HG03095 (cell line): ENCODE data around the gene STK11.

ENCODE experiments used
- ATAC-seq: cut with Tn5 transposase; IDR thresholded peaks from one replicate; pipeline ENCODE4 v1.9.1; 2021; ENCODE audit warnings: moderate library complexity; ENCODE audit not compliant: unreplicated experiment

Gene STK11

DNA sequence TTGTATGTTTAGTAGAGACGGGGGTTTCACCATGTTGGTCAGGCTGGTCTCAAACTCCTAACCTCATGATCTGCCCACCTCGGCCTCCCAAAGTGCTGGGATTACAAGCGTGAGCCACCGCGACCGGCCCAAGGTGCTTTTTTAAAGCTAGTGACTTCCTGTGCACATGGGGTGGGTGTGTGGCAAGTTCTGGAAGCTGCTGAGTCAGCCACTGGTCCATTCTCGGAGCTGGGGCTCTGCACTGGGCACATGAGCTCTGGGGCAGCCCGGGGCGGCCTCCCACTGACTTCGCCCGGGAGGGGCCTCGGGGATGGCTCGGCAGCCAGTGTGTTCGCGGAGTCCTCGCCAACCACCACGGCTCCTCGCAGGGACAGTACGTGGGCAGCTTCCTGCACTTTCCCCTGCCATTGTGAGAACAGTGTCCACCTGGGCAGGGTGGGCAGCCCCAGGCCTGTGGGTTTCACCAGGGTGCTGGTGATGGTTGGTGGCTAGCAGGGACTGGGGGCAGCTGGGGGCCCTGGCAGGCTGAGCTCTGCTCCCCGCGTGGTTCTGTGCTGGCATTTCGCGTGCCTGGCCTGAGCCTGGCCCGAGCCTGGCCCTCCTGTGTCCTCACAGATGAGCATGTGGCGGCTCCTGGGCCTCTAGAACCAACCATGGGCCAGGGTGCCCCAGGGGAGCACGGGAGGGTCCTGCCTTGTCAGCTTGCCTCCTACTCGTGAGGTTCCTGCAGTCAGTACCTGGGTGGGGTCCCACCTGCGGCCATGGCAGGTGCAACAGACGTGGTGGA, 20.1 kb downstream of the STK11 start:
- no peak for ATAC-seq

DNA sequence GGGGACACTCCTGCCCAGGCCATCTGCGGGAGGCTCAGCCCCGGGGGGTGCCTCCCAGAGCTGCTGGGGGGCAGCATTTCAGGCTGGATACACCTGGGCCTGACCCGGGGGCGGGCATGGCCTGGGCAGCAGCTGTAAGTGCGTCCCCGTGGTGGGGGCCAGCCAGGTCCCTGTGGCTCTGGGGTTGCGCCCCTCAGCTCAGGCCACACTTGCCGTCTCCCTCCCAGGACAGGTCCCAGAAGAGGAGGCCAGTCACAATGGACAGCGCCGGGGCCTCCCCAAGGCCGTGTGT, 20.6 kb downstream of the STK11 start:
- ATAC-seq = no peak

DNA sequence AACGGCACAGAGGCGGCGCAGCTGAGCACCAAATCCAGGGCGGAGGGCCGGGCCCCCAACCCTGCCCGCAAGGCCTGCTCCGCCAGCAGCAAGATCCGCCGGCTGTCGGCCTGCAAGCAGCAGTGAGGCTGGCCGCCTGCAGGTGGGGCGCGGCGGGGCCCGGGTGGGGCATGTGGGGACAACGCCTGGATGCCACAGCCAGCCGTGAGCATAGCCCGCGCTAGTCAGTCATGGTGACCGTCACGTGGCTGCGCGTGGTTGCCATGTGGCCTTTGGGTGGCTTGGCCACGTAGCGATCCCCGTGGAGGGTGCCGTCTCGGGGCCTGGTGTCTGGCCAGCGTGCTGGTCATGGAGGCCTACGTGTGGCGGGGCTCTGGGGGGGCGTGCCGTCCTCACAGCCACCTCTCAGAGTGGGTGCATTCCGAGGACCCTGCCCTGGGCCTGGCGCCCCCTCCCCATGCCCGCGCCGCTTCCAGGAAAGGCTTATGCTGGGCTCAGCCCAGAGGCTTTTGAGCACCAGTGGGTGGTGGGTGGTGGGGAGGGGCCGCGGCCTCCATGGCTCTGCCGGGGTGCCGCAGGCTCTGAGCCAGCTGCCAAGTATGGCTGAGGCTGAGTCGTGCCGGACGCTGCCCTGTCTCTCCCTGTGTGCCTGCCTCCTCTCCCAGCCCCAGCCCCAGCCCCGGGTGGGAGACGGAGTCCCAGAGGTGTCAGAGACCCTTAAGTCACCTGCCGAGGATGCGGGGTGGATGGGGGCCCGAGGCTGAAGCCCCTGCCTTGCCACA, 21.1 kb downstream of the STK11 start:
- no peak for ATAC-seq

DNA sequence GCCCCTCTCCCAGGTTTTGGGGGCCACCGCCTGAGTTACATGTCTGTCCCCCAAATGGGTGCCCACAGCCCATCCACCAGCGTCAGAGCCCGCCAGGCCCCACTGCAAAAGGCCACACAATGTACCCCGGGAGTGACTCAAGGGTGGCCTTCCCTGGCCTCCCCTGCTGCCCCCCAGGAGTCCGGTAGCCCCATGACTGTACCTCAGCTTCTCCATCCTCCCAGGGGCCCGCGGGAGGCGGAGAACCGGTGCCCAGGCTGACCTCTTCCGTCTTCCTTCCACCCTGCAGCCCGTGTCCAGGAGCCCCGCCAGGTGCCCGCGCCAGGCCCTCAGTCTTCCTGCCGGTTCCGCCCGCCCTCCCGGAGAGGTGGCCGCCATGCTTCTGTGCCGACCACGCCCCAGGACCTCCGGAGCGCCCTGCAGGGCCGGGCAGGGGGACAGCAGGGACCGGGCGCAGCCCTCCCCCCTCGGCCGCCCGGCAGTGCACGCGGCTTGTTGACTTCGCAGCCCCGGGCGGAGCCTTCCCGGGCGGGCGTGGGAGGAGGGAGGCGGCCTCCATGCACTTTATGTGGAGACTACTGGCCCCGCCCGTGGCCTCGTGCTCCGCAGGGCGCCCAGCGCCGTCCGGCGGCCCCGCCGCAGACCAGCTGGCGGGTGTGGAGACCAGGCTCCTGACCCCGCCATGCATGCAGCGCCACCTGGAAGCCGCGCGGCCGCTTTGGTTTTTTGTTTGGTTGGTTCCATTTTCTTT, 21.9 kb downstream of the STK11 start:
- ATAC-seq = no peak

DNA sequence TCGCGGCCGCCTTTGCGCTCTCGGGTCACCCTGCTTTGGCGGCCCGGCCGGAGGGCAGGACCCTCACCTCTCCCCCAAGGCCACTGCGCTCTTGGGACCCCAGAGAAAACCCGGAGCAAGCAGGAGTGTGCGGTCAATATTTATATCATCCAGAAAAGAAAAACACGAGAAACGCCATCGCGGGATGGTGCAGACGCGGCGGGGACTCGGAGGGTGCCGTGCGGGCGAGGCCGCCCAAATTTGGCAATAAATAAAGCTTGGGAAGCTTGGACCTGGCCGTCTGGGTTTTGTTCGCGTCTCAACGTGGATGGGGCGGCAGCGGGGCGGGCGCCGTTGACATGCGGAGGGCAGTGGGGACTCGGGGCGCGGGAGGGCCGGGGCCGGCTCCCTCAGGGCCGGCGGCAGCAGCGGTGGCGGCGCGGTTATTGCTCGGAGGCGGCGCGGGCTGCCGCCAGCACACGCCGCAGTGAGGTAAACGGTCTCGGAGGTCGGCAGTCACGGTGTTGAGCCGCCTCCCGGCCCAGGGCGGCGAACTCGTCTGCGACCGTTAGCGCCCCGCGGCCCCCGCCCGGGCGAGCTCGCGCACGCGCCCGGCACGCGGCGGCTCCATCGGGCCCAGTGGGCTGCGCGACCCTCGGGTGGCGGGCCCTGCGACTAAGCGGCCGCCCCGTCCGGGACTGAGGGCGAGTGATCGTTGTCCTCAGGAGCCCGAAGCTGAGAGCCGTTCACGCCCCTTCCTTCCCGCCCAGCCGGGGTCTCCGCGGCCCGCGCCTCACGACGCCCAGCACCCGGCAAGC, 22.8 kb downstream of the STK11 start:
- no peak for ATAC-seq

DNA sequence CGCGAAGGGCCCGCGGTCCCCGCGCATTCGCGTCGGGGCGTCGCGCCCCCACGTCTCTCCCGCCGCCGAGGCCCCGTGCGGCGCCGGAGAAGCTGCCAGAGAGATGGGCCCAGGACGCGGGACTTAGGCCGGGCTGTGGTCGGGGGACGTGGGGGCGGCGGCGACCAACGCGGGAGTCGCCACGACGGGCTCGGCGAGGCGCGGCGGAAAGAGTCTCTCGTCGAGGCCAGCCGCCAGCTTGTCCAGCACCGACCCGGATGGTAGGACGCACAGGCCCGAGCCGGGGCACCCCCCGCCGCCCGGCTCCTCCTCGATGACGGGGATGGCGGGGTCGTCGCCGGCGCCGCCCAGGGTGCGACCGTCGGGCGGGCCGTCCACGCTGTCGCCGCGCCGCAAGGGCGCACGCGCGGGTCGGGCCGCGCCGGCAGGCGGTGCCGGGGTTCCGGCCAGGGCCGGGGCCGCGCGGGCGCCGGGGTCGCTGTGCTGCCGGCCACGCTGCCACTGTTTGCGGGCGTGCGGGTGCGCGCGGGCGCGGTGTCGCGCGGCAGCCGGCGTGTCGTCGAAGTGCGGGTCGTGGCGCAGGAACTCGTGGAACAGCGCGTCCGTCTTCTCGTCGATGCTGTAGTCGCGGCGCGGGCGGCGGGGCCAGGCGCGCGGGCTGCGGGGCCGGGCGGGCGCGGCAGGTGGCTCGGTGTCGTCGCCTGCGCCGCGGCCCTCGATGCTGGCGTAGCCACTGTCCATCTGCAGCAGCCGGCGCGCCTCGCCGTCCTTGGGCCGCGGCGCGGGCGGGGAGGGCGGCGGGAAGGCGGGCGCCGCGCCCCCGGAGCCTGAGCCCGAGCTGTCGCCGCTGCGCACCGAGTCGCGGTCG, 23.7 kb downstream of the STK11 start:
- no peak for ATAC-seq

DNA sequence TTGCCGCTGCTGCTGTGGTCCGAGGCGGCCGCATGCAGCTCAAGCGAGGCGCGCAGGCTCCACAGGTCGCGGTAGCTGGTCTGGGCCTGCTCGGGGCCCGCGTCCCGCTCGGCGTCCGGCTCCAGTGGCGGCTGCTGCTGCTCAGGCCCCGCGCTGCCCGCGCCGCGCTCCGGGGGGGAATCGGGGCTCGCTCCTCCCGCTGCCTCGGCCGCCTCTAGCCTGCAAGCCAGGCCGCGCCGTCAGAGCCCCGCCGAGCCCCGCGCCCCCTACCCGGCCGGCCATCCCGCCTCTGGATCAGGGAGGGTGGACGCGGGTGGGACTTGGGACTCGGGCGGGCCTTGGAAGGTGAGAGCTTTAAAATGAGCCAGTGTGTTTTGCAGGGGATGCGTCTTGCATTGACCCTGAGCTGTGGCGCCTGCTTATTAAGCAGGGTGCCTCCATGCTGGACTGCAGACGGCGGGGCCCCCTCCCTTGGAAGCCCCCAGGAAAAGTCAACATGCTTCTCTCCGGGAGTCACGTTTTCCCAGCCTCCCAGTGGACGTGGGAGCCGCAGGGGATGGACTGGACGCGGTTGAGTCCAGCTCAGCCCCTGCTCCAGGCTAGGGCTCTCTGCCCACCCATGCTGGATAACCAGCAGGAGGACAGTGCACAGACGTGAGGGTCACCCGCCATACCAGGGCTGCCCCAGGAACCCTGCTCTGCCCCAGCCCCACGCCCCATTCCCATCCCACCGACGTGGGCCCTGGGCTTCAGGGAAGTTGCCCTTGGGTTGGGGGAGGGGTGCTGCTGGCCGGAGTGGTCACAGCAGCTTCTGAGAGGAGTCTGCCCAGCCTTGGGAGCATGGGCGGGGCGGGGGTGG, 24.6 kb downstream of the STK11 start:
- no peak for ATAC-seq

DNA sequence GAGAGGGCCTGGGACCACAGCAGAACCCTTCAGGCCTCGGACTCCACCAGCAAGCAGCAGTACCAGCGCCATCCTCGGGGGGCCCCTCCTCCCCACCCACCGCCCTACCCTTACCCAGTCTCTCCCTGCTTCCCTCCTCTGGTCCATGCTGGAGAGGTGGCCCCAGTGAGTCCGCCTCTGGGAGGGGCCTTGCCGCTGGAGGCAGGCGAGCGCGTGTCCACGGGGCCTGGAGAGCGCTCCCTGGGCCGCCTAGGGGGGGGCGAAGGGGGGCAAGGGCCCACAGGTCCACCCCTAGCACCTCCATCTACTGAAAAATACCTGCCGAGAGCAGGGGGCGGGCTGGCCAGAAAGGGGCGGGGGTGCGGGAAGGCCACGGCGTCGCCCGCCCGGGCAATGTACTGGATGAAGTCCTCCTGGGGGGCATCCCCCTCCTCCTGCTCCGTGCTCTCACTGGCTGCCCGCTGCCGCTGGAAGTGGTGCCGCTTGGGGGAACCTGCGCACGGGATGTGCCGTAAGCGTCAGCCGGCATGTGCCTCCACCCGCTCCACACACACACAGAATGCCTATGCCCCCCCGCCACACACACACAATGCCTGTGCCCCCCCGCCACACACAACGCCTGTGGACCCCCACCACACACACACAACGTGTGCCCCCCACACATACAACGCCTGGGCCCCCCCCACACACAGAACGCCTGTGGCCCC, 25.4 kb downstream of the STK11 start:
- ATAC-seq = no peak

DNA sequence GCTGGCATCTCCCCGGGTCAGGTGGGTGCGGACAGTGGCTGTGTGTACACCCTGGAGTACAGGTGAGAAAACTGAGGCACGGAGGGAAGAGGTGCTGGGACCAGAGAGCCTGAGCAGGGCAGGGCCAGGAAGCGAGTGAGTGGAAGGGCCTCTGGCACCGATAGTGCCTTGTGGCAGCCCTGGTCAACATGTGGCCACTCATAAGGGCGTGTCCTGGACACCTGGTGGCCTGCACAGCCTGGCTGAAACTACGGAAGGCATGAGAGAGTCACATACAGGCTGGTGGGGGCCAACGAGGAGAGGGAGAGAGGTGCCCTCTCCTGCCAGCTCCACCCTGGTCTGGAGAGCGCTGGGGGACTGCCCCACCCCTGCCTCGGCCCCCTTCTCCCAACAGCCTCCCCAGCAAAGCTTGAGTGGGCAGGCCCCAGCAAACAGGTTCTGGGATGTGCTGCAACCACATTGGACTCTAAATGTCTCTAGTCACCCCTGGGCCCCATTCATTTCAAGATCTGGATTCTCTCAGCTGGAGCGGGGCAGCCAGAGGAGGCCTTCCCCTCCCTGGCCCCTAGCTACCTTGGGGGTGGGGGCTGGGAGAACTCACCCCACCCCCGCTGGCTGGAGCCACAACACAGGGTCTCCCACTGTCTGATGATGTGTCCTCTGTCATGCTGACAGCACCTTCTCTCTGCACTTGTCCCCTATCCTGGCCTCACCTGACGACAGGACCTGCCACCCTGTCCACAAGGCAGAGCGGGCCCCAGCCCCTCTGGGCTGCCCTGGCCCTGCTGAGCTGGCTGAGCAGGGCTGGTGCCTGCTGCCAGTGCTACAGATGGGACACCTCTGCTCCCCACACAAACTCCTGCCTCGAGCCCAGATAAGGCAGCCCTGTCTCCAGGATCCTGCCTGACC, 26.4 kb downstream of the STK11 start:
- ATAC-seq = no peak

DNA sequence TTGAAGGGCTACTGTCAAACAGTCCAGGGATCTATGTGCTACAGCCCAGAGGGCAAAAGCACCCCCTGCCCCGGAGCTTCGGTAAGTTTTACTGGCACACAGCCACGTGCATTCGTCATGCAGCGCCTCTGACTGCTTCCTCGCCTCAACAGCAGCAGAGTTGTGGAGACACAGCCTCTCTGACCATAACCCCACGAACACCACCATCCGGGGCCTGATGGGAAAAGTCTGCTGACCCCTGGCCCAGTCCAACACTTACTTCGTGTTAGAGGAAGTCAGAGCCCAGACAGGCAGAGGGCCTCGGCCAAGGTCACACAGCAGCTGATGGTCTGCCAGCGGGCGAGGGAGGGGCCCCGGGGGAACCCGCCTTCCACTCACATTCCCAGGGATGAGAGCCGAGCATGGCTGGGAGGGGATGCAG, 27.1 kb downstream of the STK11 start:
- ATAC-seq = no peak

DNA sequence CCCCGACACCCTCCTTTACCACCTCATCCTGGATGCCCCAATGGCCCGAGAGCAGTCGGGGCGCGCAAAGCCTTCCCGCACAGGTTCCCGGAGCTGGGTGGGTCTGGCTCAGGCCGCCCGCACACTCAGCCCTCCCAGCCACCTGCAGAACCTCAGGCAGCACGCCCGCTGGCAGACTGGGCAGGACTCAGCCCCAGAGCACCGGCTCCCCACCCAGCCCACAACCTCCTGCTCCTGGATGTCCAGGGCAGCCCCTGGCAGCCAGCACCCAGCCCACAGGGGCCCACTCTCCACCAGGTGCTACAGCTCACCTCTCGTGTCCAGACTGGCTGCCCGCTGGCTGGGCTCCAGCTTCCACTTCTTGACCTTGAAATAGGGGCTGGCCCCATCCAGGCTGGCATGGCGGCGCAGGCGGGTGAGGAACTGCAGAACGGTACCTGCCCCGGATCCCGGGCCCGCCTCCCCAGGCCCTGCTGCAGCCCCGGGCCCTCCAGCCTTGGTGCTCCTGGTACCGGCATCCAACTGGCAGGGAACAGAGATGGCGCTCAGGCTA, 27.6 kb downstream of the STK11 start:
- no peak for ATAC-seq

DNA sequence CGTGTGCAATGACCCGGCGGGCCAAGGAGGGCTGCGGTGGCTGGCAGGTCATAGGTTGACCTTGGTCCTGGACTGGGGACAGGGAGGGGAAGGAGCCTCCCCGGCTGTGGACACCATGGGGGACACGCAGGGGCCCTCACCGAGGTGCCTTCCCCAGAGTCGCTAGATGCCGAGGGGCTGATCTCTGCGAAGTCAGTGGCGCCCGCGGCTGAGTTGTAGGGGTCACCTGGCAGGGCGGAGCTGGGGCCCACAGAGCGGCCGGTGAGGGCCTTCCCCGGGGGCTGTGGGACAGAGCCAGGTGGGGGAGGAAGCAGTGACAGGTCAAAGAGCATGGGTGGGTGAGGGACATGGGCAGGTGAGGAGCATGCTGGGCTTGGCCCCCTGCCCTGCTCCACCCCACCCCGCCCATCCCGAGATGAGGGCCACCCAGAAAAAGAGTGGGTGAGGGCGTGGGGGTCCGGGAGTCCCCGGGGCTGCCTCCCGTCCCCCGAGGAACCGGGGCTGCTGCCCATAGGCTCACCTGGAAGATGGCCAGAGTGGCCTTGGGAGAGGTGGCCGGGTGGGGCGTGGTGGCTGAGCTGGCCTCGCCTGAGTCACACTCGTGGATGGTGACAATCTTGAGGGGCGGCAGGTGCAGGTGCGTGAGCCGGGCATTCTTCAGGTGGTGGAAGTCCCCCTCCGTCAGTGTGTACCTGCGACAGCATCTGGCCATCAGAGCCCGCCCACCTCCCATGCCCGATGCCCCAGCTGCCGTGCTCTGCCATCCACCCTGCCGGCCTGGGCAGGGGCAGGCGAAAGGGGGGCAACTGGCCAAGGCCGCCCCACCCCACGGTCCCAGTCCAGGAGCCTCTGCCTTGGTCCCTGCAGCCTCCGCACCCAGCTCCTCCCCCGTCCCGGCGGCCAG, 28.7 kb downstream of the STK11 start:
- no peak for ATAC-seq

DNA sequence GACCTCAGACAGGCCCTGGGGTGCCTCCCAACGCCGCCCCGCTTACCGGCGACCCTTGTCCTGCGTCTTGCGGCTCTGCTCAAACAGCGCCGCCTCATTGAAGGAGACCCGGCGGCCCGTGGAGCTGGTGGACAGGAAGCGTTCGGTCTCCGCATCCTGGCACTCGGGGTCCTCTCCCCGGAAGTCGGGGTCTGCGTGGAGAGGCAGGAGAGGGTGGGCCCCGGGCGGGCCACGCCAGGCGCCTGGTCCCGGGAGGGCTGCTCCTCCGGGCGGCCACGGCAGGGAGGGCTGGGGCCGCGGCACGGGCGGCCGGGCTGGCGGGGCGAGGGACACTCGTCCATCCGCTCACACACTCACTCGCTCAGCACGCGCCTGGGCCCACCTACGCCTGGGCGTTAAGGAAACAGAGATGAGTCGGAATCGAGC, 29.4 kb downstream of the STK11 start:
- no peak for ATAC-seq

DNA sequence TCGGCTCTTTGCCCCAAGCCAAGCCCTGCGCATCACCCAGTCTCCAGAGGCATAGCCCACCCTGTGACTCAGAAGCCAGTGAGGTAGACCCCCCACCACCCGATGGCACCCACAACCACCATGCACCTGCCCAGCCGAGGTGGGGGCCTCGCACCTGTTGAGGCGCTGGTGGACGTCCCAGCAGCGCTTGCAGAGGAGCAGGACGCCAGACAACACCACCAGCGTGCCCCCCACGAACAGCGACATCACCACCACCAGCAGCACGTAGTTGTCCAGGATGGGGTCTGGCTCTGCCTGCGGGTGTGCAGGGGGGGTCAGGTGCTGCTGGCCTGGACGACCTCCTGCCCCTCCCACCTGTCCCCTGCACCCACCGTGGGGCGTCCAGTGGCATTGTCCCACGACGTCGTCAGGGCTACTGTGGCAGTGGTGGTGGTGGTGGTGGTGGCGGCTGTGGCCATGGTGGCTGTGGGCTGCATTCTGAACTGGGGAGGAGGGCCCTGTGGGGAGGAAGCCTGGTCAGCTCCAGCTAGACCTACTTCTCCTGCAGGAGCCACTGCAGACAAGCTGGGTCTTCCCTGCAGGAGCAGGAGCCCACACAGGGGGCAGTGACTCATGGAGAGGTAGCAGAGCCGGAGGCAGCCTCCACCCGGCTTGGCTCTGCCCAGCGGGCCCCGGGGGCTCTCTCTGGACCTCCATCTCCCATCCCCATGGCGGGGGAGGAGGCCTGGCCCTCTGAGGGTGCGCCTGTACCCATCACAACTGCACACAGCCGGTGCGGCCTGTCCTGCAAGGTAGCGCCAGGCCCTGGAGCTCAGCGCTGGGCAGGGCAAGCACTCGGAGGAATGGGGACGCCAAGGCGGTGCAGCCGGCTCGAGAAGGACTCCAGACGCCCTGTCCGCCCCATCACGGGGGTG, 30.3 kb downstream of the STK11 start:
- ATAC-seq = no peak

DNA sequence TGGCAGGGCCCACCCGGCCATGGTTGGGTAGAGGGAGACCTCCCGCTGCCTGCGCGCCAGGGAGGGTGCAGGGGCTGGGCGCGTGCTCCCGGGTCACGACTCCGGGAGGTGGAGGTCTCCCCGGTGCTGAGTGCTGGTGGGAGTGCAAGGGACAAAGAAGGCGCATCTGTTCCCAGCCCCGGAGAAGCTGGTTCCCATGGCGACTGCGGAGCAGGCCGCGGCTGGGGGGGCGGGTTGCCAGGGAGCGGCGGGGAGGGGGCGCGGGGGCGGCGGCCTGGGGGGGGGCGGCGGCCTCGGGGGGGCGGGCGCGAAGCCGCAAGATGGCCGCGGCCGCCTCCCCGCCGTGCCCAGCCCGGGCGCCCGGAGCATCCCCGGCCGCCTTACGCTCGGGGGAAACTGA, 31.0 kb downstream of the STK11 start:
- no peak for ATAC-seq
